ENCODE measurements around the gene MAGEF1. TPM values are rescaled to one million over a fixed set of nuclear protein-coding genes. Genes with fewer than 3 reads are reported as not detected.

MAGEF1 gene
- total RNA-seq, 1 experiment from 2014 or later: 31.9 TPM

DNA sequence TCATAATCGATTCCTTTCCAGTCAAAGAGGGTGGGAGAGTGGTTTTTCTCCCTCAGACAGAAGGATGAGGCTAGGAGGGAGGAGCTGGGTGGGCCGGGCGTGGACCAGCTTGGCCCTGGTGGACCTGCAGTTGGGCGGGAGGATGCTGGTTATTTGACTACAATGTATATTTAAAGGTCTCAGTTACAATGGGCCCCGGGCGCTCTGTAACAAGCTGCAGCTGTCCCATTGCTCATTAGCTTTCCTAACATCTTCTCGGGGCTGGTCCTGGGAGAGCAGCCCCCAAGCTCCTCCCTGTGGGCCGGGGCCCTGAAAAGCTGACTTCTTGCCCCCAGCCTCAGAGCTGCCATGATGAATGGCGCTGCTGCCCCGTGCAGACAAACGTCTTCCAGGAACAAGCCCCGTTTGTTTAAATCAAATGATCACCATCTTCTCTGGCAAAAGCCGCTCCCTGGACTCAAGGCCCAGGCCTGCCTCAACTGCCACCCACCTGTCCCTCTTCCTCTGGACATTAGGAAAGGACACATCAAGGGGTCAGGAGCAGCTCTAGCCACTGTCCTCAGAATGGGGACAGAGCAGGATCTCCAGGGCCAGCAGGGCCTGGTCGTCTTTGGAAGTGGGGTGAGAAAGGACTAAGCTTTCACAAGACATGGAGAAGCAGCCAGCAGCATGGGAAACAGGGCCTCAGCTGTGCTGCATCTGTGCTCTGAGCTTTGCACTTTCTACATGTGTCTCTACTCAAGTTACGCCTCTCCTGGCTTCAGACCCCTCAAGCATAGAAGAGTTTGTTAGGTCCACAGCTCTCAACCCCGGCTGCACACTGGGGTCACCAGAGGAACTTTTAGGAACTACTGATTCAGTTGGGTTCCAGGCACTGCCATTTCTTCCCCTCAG lies 38.6 kb downstream of the MAGEF1 start:
- H3K23me2 ChIP-seq (ENCODE audit: insufficient read length, low read depth, low read length, poor library complexity, severe bottlenecking): no peaks in the 10 kb centered on the region
- no peak overlapping the region for H3K56ac ChIP-seq (ENCODE audit: insufficient read length, low read depth, low read length)
- H2BK12ac ChIP-seq (ENCODE audit: insufficient read length, low read depth, low read length): no peak overlapping the region
- no peak overlapping the region for H2AK5ac ChIP-seq (ENCODE audit: insufficient read length, low read length)
- H2BK5ac ChIP-seq (ENCODE audit: insufficient read length, low read length): no peak overlapping the region
- H3K4me3 Mint-ChIP-seq: no peak overlapping the region
- no peaks in the 10 kb centered on the region; a peak in 2 of 5 replicates for H3K9me3 Mint-ChIP-seq
- H3K4me2 ChIP-seq (ENCODE audit: insufficient read depth, insufficient read length, low read length): no peak overlapping the region
- no peak overlapping the region for H2BK15ac ChIP-seq (ENCODE audit: low read depth, low read length)
- no peak overlapping the region for H3T11ph ChIP-seq (ENCODE audit: low read length)
- no peak overlapping the region for H2BK120ac ChIP-seq (ENCODE audit: low read depth, low read length, poor library complexity, severe bottlenecking)
- no peak overlapping the region for H4K91ac ChIP-seq (ENCODE audit: insufficient read length, low read depth, low read length)
- H2BK20ac ChIP-seq (ENCODE audit: low read depth, low read length, poor library complexity, severe bottlenecking): no peak overlapping the region
- H3K4me1 ChIP-seq (ENCODE audit: insufficient read depth, low read length): no peaks in the 10 kb centered on the region
- WGBS (ENCODE audit: extremely low coverage, insufficient read length, low lambda C conversion rate): no CpG with 5 or more reads among the region's 16 CpGs
- H3K79me2 ChIP-seq (ENCODE audit: insufficient read depth, low read length): no peaks in the 10 kb centered on the region
- no peak overlapping the region for H4K8ac ChIP-seq (replicated peaks; ENCODE audit: insufficient read length, low read depth, low read length)
- H3K4ac ChIP-seq (ENCODE audit: low read depth, low read length): no peak overlapping the region
- no peak overlapping the region for H3K18ac ChIP-seq (ENCODE audit: insufficient read length, low read depth, low read length)
- H2AFZ ChIP-seq (ENCODE audit: low read length): no peak overlapping the region
- no peak overlapping the region for H4K5ac ChIP-seq (ENCODE audit: insufficient read length, low read depth, low read length)
- H3K79me1 ChIP-seq (ENCODE audit: insufficient read depth, low read depth, low read length, poor library complexity, severe bottlenecking): no peaks in the 10 kb centered on the region
- H3K9ac ChIP-seq (ENCODE audit: extremely low read depth, insufficient read length, low read length): no peak overlapping the region
- no peak for DNase-seq
- no peak overlapping the region for H3K23ac ChIP-seq (ENCODE audit: insufficient read length, low read depth, low read length)
- no peaks in the 10 kb centered on the region for H3K27me3 ChIP-seq (ENCODE audit: insufficient read depth, low read length)
- H3K36me3 Mint-ChIP-seq (ENCODE audit: insufficient read depth in 1 of 3, low read depth in 3 of 3): no peaks in the 10 kb centered on the region
- H3K4me1 Mint-ChIP-seq: peaks cover 7 to 25% of the 10 kb centered on the region in 2 experiments
- H3K9me3 ChIP-seq (ENCODE audit: control insufficient read depth, low read depth, low read length): no peaks in the 10 kb centered on the region
- no peak overlapping the region for H3K27ac Mint-ChIP-seq
- no peaks in the 10 kb centered on the region for H4K20me1 ChIP-seq (ENCODE audit: control insufficient read depth, insufficient read depth, insufficient read length)
- no peak overlapping the region for H3K14ac ChIP-seq (ENCODE audit: insufficient read depth, low read length)
- peaks cover 43% of the 10 kb centered on the region for H3K27me3 Mint-ChIP-seq (ENCODE audit: low read depth)
- H3K27ac ChIP-seq (ENCODE audit: insufficient read length, low read depth, low read length): no peak overlapping the region
- TF ChIP-seq, protein P1, sequence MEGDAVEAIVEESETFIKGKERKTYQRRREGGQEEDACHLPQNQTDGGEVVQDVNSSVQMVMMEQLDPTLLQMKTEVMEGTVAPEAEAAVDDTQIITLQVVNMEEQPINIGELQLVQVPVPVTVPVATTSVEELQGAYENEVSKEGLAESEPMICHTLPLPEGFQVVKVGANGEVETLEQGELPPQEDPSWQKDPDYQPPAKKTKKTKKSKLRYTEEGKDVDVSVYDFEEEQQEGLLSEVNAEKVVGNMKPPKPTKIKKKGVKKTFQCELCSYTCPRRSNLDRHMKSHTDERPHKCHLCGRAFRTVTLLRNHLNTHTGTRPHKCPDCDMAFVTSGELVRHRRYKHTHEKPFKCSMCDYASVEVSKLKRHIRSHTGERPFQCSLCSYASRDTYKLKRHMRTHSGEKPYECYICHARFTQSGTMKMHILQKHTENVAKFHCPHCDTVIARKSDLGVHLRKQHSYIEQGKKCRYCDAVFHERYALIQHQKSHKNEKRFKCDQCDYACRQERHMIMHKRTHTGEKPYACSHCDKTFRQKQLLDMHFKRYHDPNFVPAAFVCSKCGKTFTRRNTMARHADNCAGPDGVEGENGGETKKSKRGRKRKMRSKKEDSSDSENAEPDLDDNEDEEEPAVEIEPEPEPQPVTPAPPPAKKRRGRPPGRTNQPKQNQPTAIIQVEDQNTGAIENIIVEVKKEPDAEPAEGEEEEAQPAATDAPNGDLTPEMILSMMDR (conservative IDR thresholded peaks at IDR 0.05): no peak
